HG02610 (cell line): ENCODE data around the gene ADAM12.

Source experiments
- ATAC-seq: cut with Tn5 transposase; IDR thresholded peaks from one replicate; pipeline ENCODE4 v1.9.1; 2021; ENCODE audit warnings: mild to moderate bottlenecking, moderate library complexity; ENCODE audit not compliant: unreplicated experiment

ADAM12 gene

GRCh38 chr10:126324826-126325225, 63.5 kb downstream of the ADAM12 start:
- ATAC-seq: no peak

DNA sequence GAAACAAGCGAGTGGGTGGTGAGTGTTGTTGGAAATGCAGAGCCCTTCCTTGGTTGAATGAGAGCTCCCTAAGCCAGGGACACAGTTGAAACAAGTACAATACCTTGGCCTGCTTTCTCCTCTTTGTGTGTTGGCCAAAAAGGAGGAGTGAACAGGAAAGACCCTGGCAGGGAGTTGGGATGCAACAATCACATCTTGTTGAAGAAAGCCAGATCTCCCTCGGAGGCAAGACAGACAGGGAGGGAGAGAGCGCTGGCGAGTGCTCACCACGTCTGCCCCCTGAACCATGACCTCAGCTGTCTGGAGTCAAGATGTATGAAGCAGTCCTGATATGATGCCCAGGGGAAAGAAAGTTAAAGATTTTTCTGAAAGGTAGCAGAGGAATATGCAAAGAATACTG, 66.8 kb downstream of the ADAM12 start:
- ATAC-seq: no peak

DNA sequence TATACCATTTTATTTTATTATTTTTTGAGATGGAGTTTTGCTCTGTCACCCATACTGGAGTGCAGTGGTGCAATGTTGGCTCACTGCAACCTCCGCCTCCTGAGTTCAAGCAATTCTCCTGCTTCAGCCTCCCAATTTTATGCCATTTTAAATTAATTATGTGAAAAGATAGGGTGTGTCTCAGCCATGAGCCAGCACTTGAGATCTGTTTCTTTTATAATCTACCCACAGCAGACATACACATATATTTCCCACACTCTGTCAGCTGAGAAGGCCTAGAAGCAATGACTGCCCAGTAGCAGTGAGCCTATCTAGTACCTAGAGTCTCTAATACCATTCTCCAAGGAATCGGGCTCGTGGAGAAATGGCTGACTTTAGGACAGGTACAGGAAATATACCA, 70.5 kb downstream of the ADAM12 start:
- no peak for ATAC-seq

GRCh38 chr10:126315494-126316177, 72.6 kb downstream of the ADAM12 start:
- ATAC-seq: no peak

DNA sequence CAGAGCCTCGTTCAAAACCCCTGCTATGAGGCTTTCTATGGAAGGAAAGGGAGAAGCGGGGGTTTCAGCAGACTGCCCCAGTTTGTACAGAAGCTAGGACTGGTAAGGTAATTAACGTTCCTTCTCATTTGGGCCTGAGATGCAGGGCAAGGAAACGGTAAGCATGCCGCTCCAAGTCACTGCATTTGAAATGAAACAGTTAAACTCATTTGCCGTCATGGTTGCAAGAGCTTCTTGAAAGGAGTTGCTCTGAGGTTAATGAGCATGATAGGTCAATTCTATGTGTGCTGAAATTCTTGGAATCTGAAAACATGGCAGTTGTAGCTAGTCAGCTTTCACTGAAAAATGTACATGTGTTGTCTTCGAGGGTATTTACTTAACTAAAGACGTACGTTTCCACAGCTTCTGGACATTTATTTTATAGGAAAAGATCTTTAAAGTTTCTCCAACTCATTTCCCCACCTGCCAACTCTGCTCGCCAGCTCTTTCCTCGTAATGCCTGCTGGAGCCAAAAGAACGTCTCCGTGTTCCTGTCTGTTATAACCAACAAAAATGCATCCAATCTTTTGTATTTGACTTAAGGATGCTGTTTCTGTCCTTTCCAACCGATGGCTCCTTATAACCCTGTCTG, 73.3 kb downstream of the ADAM12 start:
- no peak for ATAC-seq

GRCh38 chr10:126312167-126312566, 76.1 kb downstream of the ADAM12 start:
- no peak for ATAC-seq

- ATAC-seq: no peak
Observed at GRCh38 chr10:126309228-126309883, 78.9 kb downstream of the ADAM12 start.

GRCh38 chr10:126302826-126303665, 85.2 kb downstream of the ADAM12 start:
- no peak for ATAC-seq

- ATAC-seq: no peak
Observed at GRCh38 chr10:126302476-126302756, 85.9 kb downstream of the ADAM12 start.

- no peak for ATAC-seq
Observed at GRCh38 chr10:126301701-126302475, 86.4 kb downstream of the ADAM12 start.

DNA sequence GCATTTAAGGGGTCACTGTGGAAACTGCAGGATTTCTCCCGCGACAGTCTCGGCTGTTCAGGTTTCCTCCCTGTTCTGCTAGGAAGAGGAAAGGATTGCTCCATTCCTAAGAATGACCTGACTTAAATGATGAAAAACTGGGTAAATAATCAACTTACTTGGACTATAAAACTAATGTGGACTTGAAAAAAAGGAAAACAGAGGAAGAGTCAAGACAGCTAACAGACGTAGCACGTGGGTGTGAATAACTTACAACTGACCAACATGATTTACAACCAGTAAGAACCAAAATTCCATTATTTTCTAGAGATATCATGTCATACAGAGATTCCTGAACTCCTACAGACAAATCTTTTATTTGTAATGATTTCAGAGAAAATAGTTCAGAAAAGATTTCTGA, 93.8 kb downstream of the ADAM12 start:
- ATAC-seq: no peak

GRCh38 chr10:126290232-126290631, 98.0 kb downstream of the ADAM12 start:
- no peak for ATAC-seq

GRCh38 chr10:126288547-126289493, 99.5 kb downstream of the ADAM12 start:
- ATAC-seq: no peak

- ATAC-seq: no peak
Observed at GRCh38 chr10:126286256-126286780, 102.0 kb downstream of the ADAM12 start.

DNA sequence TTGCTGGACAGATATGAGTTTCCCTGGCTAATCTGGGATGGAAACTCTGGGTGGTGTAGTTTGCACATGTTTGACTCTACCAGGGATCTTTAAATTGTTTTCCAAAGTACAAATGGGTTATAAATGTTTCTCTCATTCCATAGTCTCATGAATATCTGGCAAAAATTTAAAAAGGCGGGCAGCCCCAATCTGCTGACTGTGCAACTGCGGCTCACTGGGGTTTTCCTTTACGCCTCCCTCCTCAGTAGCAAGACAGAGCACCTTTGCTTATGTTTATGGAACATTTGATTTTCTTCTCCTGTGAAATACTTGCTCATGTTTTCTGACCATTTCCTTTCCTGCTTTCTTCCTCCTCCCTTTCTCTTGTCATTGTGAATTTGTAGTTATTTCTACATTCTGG, 105.0 kb downstream of the ADAM12 start:
- no peak for ATAC-seq

GRCh38 chr10:126278851-126279250, 109.4 kb downstream of the ADAM12 start:
- no peak for ATAC-seq

GRCh38 chr10:126277181-126277580, 111.1 kb downstream of the ADAM12 start:
- no peak for ATAC-seq

DNA sequence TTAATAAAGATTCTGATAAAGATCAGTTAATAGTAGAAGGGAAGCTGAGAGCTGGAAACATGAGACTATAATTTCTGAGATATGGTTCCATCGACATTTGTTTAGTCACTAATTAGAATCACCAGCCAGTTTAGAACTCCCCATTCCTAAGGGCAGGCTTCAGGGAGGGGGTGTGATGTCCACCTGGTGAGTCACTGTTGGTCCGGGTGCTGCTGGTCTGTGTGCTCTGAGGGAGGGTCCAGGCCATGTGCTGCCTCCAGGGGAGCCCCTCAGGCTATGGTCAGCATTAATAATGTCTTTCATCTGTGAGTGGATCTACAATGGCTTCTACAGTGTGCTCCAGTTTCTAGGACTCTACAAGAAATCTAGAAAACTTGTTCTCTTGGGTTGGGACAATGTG, 115.8 kb downstream of the ADAM12 start:
- no peak for ATAC-seq

DNA sequence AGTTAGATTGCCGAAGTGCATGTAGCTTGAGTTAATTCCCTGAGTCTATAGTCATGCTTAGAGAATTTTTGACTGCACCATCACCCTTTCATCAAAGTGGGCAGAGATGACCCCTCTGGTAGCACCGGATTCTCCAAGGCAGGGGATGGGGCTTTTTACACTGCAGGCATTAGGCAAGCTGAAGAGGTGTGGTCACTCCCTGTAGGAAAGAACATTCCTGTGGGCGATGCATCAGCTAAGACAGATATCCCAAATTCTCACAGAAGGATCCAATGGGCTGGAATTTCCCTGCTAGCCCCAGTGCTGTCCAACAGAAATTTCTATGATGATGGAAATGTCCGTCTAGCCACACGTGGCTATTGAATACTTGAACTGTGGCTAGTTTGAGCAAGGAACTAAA, 118.2 kb downstream of the ADAM12 start:
- no peak for ATAC-seq
